Measurements from ENCODE around the gene TGM2.

TGM2 gene

GRCh38 chr20:38156280-38156679 lies 8.8 kb downstream of the TGM2 start:
- H3K4me3 Mint-ChIP-seq, result no peak overlapping the region
- DNase-seq (ENCODE audit: low spot score), result no peak

GRCh38 chr20:38155811-38156210 lies 9.3 kb downstream of the TGM2 start:
- no peaks in the 10 kb centered on the region for H3K27me3 Mint-ChIP-seq (ENCODE audit: low read depth)
- no peak for DNase-seq (ENCODE audit: low spot score)
- H3K4me1 Mint-ChIP-seq (ENCODE audit: low read depth), result peaks cover 11% of the 10 kb centered on the region
- H3K9me3 Mint-ChIP-seq, result no peaks in the 10 kb centered on the region
- no peak overlapping the region for H3K27ac Mint-ChIP-seq
- H3K4me3 Mint-ChIP-seq, result no peak overlapping the region
- H3K36me3 Mint-ChIP-seq (ENCODE audit: low read depth), result no peaks in the 10 kb centered on the region

More at GRCh38 chr20:38156280-38156679, 8.8 kb downstream of the TGM2 start:
- Mint-ChIP-seq H3K27me3 (ENCODE audit: low read depth) (no peaks in the 10 kb centered on the region), H3K9me3 (no peaks in the 10 kb centered on the region), H3K4me1 (ENCODE audit: low read depth) (peaks cover 11% of the 10 kb centered on the region), H3K27ac (no peak overlapping the region), H3K36me3 (ENCODE audit: low read depth) (no peaks in the 10 kb centered on the region)

GRCh38 chr20:38153401-38153800 lies 11.7 kb downstream of the TGM2 start:
- peaks cover 11% of the 10 kb centered on the region for H3K4me1 Mint-ChIP-seq (ENCODE audit: low read depth)
- H3K4me3 Mint-ChIP-seq, result no peak overlapping the region
- peaks cover 2% of the 10 kb centered on the region for H3K27me3 Mint-ChIP-seq (ENCODE audit: low read depth)
- no peak overlapping the region for H3K27ac Mint-ChIP-seq
- no peaks in the 10 kb centered on the region for H3K36me3 Mint-ChIP-seq (ENCODE audit: low read depth)
- H3K9me3 Mint-ChIP-seq, result no peaks in the 10 kb centered on the region
- DNase-seq (ENCODE audit: low spot score), result no peak

- peak overlapping the region; percentile 77 for H3K27ac Mint-ChIP-seq
- H3K4me1 Mint-ChIP-seq (ENCODE audit: low read depth), result peaks cover 11% of the 10 kb centered on the region
- peak; percentile 46 for DNase-seq (ENCODE audit: low spot score)
- H3K27me3 Mint-ChIP-seq (ENCODE audit: low read depth), result peaks cover 2% of the 10 kb centered on the region
- H3K36me3 Mint-ChIP-seq (ENCODE audit: low read depth), result no peaks in the 10 kb centered on the region
- no peaks in the 10 kb centered on the region for H3K9me3 Mint-ChIP-seq
- peak overlapping the region; percentile 69 for H3K4me3 Mint-ChIP-seq
These were observed 12.3 kb downstream of the TGM2 start for GRCh38 chr20:38152621-38153221.

GRCh38 chr20:38152175-38152620 lies 12.9 kb downstream of the TGM2 start:
- Mint-ChIP-seq H3K9me3 (no peaks in the 10 kb centered on the region), H3K4me1 (ENCODE audit: low read depth) (peaks cover 11% of the 10 kb centered on the region), H3K27ac (peak overlapping the region; percentile 77), H3K27me3 (ENCODE audit: low read depth) (peaks cover 2% of the 10 kb centered on the region), H3K36me3 (ENCODE audit: low read depth) (no peaks in the 10 kb centered on the region), H3K4me3 (peak overlapping the region; percentile 69)
- DNase-seq (ENCODE audit: low spot score), result no peak

- no peak overlapping the region for H3K4me3 Mint-ChIP-seq
These were observed 13.6 kb downstream of the TGM2 start for GRCh38 chr20:38151455-38151854.

GRCh38 chr20:38150335-38151170 lies 14.5 kb downstream of the TGM2 start:
- Mint-ChIP-seq H3K4me3 (no peak overlapping the region), H3K27me3 (ENCODE audit: low read depth) (peaks cover 2% of the 10 kb centered on the region), H3K4me1 (ENCODE audit: low read depth) (peaks cover 11% of the 10 kb centered on the region), H3K9me3 (no peaks in the 10 kb centered on the region), H3K27ac (no peak overlapping the region), H3K36me3 (ENCODE audit: low read depth) (no peaks in the 10 kb centered on the region)
- DNase-seq (ENCODE audit: low spot score), result no peak

More at GRCh38 chr20:38151455-38151854, 13.6 kb downstream of the TGM2 start:
- Mint-ChIP-seq H3K9me3 (no peaks in the 10 kb centered on the region), H3K4me1 (ENCODE audit: low read depth) (peaks cover 11% of the 10 kb centered on the region), H3K27ac (peak overlapping the region; percentile 60), H3K36me3 (ENCODE audit: low read depth) (no peaks in the 10 kb centered on the region), H3K27me3 (ENCODE audit: low read depth) (peaks cover 2% of the 10 kb centered on the region)
- no peak for DNase-seq (ENCODE audit: low spot score)

- DNase-seq (ENCODE audit: low spot score), result no peak
- Mint-ChIP-seq H3K27ac (no peak overlapping the region), H3K9me3 (no peaks in the 10 kb centered on the region), H3K27me3 (ENCODE audit: low read depth) (peaks cover 2% of the 10 kb centered on the region), H3K4me1 (ENCODE audit: low read depth) (peaks cover 11% of the 10 kb centered on the region), H3K4me3 (no peak overlapping the region), H3K36me3 (ENCODE audit: low read depth) (no peaks in the 10 kb centered on the region)
These were observed 16.6 kb downstream of the TGM2 start for GRCh38 chr20:38148328-38149102.

- H3K27me3 Mint-ChIP-seq (ENCODE audit: low read depth), result peaks cover 2% of the 10 kb centered on the region
- H3K4me1 Mint-ChIP-seq (ENCODE audit: low read depth), result peaks cover 9% of the 10 kb centered on the region
- no peaks in the 10 kb centered on the region for H3K9me3 Mint-ChIP-seq
- H3K4me3 Mint-ChIP-seq, result no peak overlapping the region
- no peak for DNase-seq (ENCODE audit: low spot score)
- no peaks in the 10 kb centered on the region for H3K36me3 Mint-ChIP-seq (ENCODE audit: low read depth)
- no peak overlapping the region for H3K27ac Mint-ChIP-seq
These were observed 17.3 kb downstream of the TGM2 start for GRCh38 chr20:38147751-38148150.

GRCh38 chr20:38147163-38147562 lies 17.9 kb downstream of the TGM2 start:
- no peak overlapping the region for H3K4me3 Mint-ChIP-seq
- DNase-seq (ENCODE audit: low spot score), result no peak
- peaks cover 2% of the 10 kb centered on the region for H3K27me3 Mint-ChIP-seq (ENCODE audit: low read depth)
- H3K36me3 Mint-ChIP-seq (ENCODE audit: low read depth), result no peaks in the 10 kb centered on the region
- no peaks in the 10 kb centered on the region for H3K9me3 Mint-ChIP-seq
- peaks cover 3% of the 10 kb centered on the region for H3K4me1 Mint-ChIP-seq (ENCODE audit: low read depth)
- no peak overlapping the region for H3K27ac Mint-ChIP-seq

- H3K27ac Mint-ChIP-seq, result no peak overlapping the region
- no peaks in the 10 kb centered on the region for H3K9me3 Mint-ChIP-seq
- H3K27me3 Mint-ChIP-seq (ENCODE audit: low read depth), result peaks cover 2% of the 10 kb centered on the region
- no peaks in the 10 kb centered on the region for H3K4me1 Mint-ChIP-seq (ENCODE audit: low read depth)
- no peak overlapping the region for H3K4me3 Mint-ChIP-seq
- no peaks in the 10 kb centered on the region for H3K36me3 Mint-ChIP-seq (ENCODE audit: low read depth)
- no peak for DNase-seq (ENCODE audit: low spot score)
These were observed 18.4 kb downstream of the TGM2 start for GRCh38 chr20:38146628-38147027.

GRCh38 chr20:38146156-38146555 lies 18.9 kb downstream of the TGM2 start:
- H3K36me3 Mint-ChIP-seq (ENCODE audit: low read depth), result no peaks in the 10 kb centered on the region

GRCh38 chr20:38145729-38146075 lies 19.4 kb downstream of the TGM2 start:
- H3K36me3 Mint-ChIP-seq (ENCODE audit: low read depth), result no peaks in the 10 kb centered on the region

More at GRCh38 chr20:38146156-38146555, 18.9 kb downstream of the TGM2 start:
- Mint-ChIP-seq H3K27me3 (ENCODE audit: low read depth) (peaks cover 2% of the 10 kb centered on the region), H3K4me3 (no peak overlapping the region), H3K9me3 (no peaks in the 10 kb centered on the region), H3K4me1 (ENCODE audit: low read depth) (no peaks in the 10 kb centered on the region), H3K27ac (no peak overlapping the region)
- no peak for DNase-seq (ENCODE audit: low spot score)

More at GRCh38 chr20:38145729-38146075, 19.4 kb downstream of the TGM2 start:
- H3K27me3 Mint-ChIP-seq (ENCODE audit: low read depth), result peaks cover 2% of the 10 kb centered on the region
- H3K4me3 Mint-ChIP-seq, result no peak overlapping the region
- H3K9me3 Mint-ChIP-seq, result no peaks in the 10 kb centered on the region
- no peak overlapping the region for H3K27ac Mint-ChIP-seq
- H3K4me1 Mint-ChIP-seq (ENCODE audit: low read depth), result no peaks in the 10 kb centered on the region
- no peak for DNase-seq (ENCODE audit: low spot score)
